HCT116 (cell line): ENCODE results near the gene LIPG. TPM values are rescaled to one million over a fixed set of nuclear protein-coding genes. Genes with fewer than 3 reads are reported as not detected.

Experiments used
- ATAC-seq: fragments of 200-7000 bp; cut with Tn5 transposase; 2 replicates; pipeline ENCODE4 v1.9.1; 2020; ENCODE audit warnings: mild to moderate bottlenecking, moderate library complexity
- BruUV-seq: library from RNA; stranded (reverse); fragments of 400-500 nt; replicated peaks from 2 replicates; lab custom pipeline; 2021; lab: Mats Ljungman, UMichigan
- CTCF ChIA-PET: fragments of 300-600 bp; sonication (Branson Sonifier 250); formaldehyde crosslinking; loops from one replicate; lab custom pipeline; 2021; ENCODE audit warnings: antibody characterized with exemption; lab: Charles Lee
- POLR2A ChIA-PET: fragments of 300-600, 350-600 bp; sonication (Branson Sonifier 250); formaldehyde crosslinking; loops from one replicate; lab custom pipeline; 2021; ENCODE audit warnings: antibody characterized with exemption; lab: Charles Lee
- RAD21 ChIA-PET, 2 experiments: fragments of 300-600 bp; sonication (Branson Sonifier 250); formaldehyde crosslinking; loops; one replicate each; lab custom pipeline; 2023; ENCODE audit warnings: low total read pairs in 2 of 2; ENCODE audit not compliant: uncharacterized antibody in 2 of 2, unreplicated experiment in 2 of 2, low non-redundant PET in 1 of 2; lab: Charles Lee
- DNase-seq: peaks from one replicate; pipeline ENCODE4 v3.0.0-alpha.2; 2010; ENCODE audit warnings: low read depth, low spot score
- H2AFZ ChIP-seq: fragments of 200-600 bp; shearing (Covaris generic), sonication (generic); 2 replicates; pipeline ENCODE4 v1.6.1; 2017; ENCODE audit warnings: low read depth, mixed run types, mixed read lengths, antibody characterized with exemption, low read length; ENCODE audit not compliant: poor library complexity, severe bottlenecking
- H3K27ac ChIP-seq: 2 replicates; pipeline ENCODE4 v1.5.1; 2012; ENCODE audit warnings: low read depth, low read length
- H3K27me3 ChIP-seq: fragments of 200-600 bp; sonication (generic); 2 replicates; pipeline ENCODE4 v1.6.1; 2016; ENCODE audit warnings: mixed run types, low read length, mixed read lengths; ENCODE audit not compliant: insufficient read depth
- H3K36me3 ChIP-seq, 2 experiments: fragments of 200-500 bp in 1 of 2; fragments of 200-600 bp in 1 of 2; sonication (Bioruptor generic) in 1 of 2; sonication (generic) in 1 of 2; 2 replicates each; pipeline versions ENCODE4 v1.5.1 to v1.6.1; 2014 to 2016; ENCODE audit warnings: low read length in 2 of 2, inconsistent platforms in 1 of 2, mixed read lengths in 1 of 2, mixed run types in 1 of 2; ENCODE audit not compliant: insufficient read depth in 2 of 2, control insufficient read depth in 1 of 2
- H3K4me1 ChIP-seq, 2 experiments: fragments of 200-600 bp in 1 of 2; sonication (generic) in 1 of 2; 2 replicates each; pipeline versions ENCODE4 v1.5.1 to v1.6.1; 2012 to 2017; ENCODE audit warnings: low read length in 2 of 2, inconsistent platforms in 1 of 2, mild to moderate bottlenecking in 1 of 2, mixed read lengths in 1 of 2, mixed run types in 1 of 2, moderate library complexity in 1 of 2; ENCODE audit not compliant: insufficient read depth in 2 of 2, control insufficient read depth in 1 of 2
- H3K4me2 ChIP-seq: fragments of 200-600 bp; sonication (generic); 2 replicates; pipeline ENCODE4 v1.6.1; 2017; ENCODE audit warnings: mixed run types, low read length, mixed read lengths
- H3K4me3 ChIP-seq, 2 experiments: fragments of 200-600 bp in 1 of 2; sonication (generic) in 1 of 2; replicated peaks in 1 of 2; 2 replicates each; pipeline ENCODE4 v1.5.1; 2011 to 2016; ENCODE audit warnings: low read length in 2 of 2, control low read depth in 1 of 2, low read depth in 1 of 2, mild to moderate bottlenecking in 1 of 2, mixed read lengths in 1 of 2, mixed run types in 1 of 2
- H3K79me2 ChIP-seq: fragments of 200-600 bp; sonication (generic); 2 replicates; pipeline ENCODE4 v1.6.1; 2017; ENCODE audit warnings: mild to moderate bottlenecking, mixed run types, low read length, moderate library complexity, mixed read lengths; ENCODE audit not compliant: insufficient read depth
- H3K9ac ChIP-seq: fragments of 200-600 bp; sonication (generic); 2 replicates; pipeline ENCODE4 v1.6.1; 2016; ENCODE audit warnings: low read length, mixed read lengths
- H3K9me2 ChIP-seq: fragments of 200-600 bp; sonication (generic), shearing (Covaris generic); 2 replicates; pipeline ENCODE4 v1.6.1; 2017; ENCODE audit warnings: mixed run types, mild to moderate bottlenecking, moderate library complexity; ENCODE audit not compliant: insufficient read depth
- H3K9me3 ChIP-seq, 2 experiments: fragments of 200-500 bp in 1 of 2; fragments of 200-600 bp in 1 of 2; sonication (Bioruptor generic) in 1 of 2; sonication (generic) in 1 of 2; 2 replicates each; pipeline ENCODE4 v1.6.1; 2014 to 2017; ENCODE audit warnings: low read length in 2 of 2, mixed read lengths in 2 of 2, inconsistent platforms in 1 of 2, low read depth in 1 of 2, mild to moderate bottlenecking in 1 of 2, mixed run types in 1 of 2, moderate library complexity in 1 of 2; ENCODE audit not compliant: control insufficient read depth in 1 of 2, insufficient read depth in 1 of 2
- H4K20me1 ChIP-seq: fragments of 200-600 bp; sonication (generic), shearing (Covaris generic); 2 replicates; pipeline ENCODE4 v1.6.1; 2017; ENCODE audit warnings: mixed run types, mild to moderate bottlenecking, moderate library complexity; ENCODE audit not compliant: insufficient read depth
- CBX3 ChIP-seq: IDR thresholded peaks from 2 replicates; pipeline ENCODE4 v1.6.1; 2012; ENCODE audit warnings: low read depth
- CEBPB ChIP-seq: IDR thresholded peaks from 2 replicates; pipeline ENCODE4 v1.6.1; 2012; ENCODE audit warnings: low read depth
- ELF1 ChIP-seq: IDR thresholded peaks from 2 replicates; pipeline ENCODE4 v1.6.1; 2012; ENCODE audit warnings: low read depth, borderline replicate concordance
- EZH2phosphoT487 ChIP-seq: fragments of 200-600 bp; IDR thresholded peaks from 2 replicates; pipeline ENCODE4 v1.6.1; 2018; ENCODE audit warnings: antibody characterized with exemption, borderline replicate concordance
- FOSL1 ChIP-seq: IDR thresholded peaks from 2 replicates; pipeline ENCODE4 v1.6.1; 2012; ENCODE audit warnings: low read depth
- JUND ChIP-seq: IDR thresholded peaks from 2 replicates; pipeline ENCODE4 v1.6.1; 2012
- POLR2AphosphoS5 ChIP-seq: IDR thresholded peaks from 2 replicates; pipeline ENCODE4 v1.6.1; 2011; ENCODE audit warnings: mild to moderate bottlenecking, low read depth, low read length, moderate library complexity
- RAD21 ChIP-seq: IDR thresholded peaks from 2 replicates; pipeline ENCODE4 v1.6.1; 2012; ENCODE audit warnings: low read depth, mild to moderate bottlenecking
- REST ChIP-seq: IDR thresholded peaks from 2 replicates; pipeline ENCODE4 v1.6.1; 2012; ENCODE audit warnings: low read depth
- TCF7L2 ChIP-seq: IDR thresholded peaks from 2 replicates; pipeline ENCODE4 v1.7.0; 2011; ENCODE audit warnings: borderline replicate concordance, inconsistent platforms; ENCODE audit not compliant: insufficient read depth, insufficient read length; ENCODE audit errors: extremely low read depth
- ZFX ChIP-seq: fragments of 450-650 bp; IDR thresholded peaks from 2 replicates; pipeline ENCODE4 v1.6.1; 2017
- ZNF274 ChIP-seq: fragments of 200-500 bp; sonication (Bioruptor generic); IDR thresholded peaks from 2 replicates; pipeline ENCODE4 v1.6.1; 2014; ENCODE audit warnings: mild to moderate bottlenecking, low read depth, low read length, inconsistent platforms
- intact Hi-C: fragments of 100-400 bp; cut with micrococcal nuclease; formaldehyde crosslinking; loops from 2 replicates; pipeline ENCODE4 v1.10.0; 2022
- total RNA-seq: library from RNA; stranded (reverse); gene quantifications from one replicate; pipeline ENCODE4 v1.2.1, GENCODE V29; 2021; ENCODE audit not compliant: unreplicated experiment

Gene LIPG
- total RNA-seq, 1 experiment from 2014 or later, result 2.6 TPM

GRCh38 chr18:49562481-49563129, 748 bp downstream of the LIPG start:
- Histone ChIP-seq H2AFZ (peak overlapping the region; percentile 28), H3K27me3 (peaks cover 4% of the 10 kb centered on the region; the same call in 1 of the 2 replicates), H3K4me3 (peak overlapping the region; percentile 28 to 40; a peak in 3 of 4 replicates), H3K4me1 (peaks cover 21 to 38% of the 10 kb centered on the region in 2 experiments), H3K79me2 (no peaks in the 10 kb centered on the region), H4K20me1 (no peaks in the 10 kb centered on the region), H3K9me2 (no peaks in the 10 kb centered on the region), H3K9me3 (no peaks in the 10 kb centered on the region), H3K27ac (peak overlapping the region; percentile 21; the same call in 1 of the 2 replicates), H3K4me2 (peak overlapping the region; percentile 79), H3K9ac (no peak overlapping the region), H3K36me3 (no peaks in the 10 kb centered on the region)
- DNase-seq (no peak), ATAC-seq (no peak)
- intact Hi-C loops, result no loop called here
- BruUV-seq, result no TSS peak
- ChIA-PET CTCF (interaction anchor here (0.6 kb wide), 1 partner anchor 111 kb away, joined by 5 read pairs; no protein-coding TSS in a partner anchor), RAD21 (no interaction called here), POLR2A (interaction anchor here (0.6 kb wide), 1 partner anchor 48 kb away, joined by 3 read pairs; no protein-coding TSS in a partner anchor)
- no peak for TF ChIP-seq CEBPB
- TF ChIP-seq CBX3, result no peak
- no peak for TF ChIP-seq TCF7L2
- TF ChIP-seq FOSL1, result no peak
- TF ChIP-seq JUND, result no peak
- no peak for TF ChIP-seq ZFX
- no peak for TF ChIP-seq POLR2AphosphoS5
- TF ChIP-seq RAD21, result no peak
- TF ChIP-seq EZH2phosphoT487, result no peak
- TF ChIP-seq REST, result no peak
- no peak for TF ChIP-seq ELF1
- TF ChIP-seq ZNF274, result no peak
